GM12872 (cell line): ENCODE data around the gene SAMM50.

ENCODE experiments used
- CTCF ChIP-seq: IDR thresholded peaks from 3 replicates; pipeline ENCODE4 v1.5.1; 2011; ENCODE audit warnings: low read depth, mild to moderate bottlenecking, low read length, moderate library complexity; ENCODE audit not compliant: insufficient read depth

The SAMM50 gene

GRCh38 chr22:43948836-43949406 lies 6.3 kb upstream of the SAMM50 start:
- TF ChIP-seq CTCF = no peak

- no peak for TF ChIP-seq CTCF
Measured at GRCh38 chr22:43951391-43951790, 3.9 kb upstream of the SAMM50 start.

GRCh38 chr22:43951966-43952365 lies 3.3 kb upstream of the SAMM50 start:
- TF ChIP-seq CTCF = no peak

- no peak for TF ChIP-seq CTCF
Measured at GRCh38 chr22:43953988-43954785, 1.1 kb upstream of the SAMM50 start.

GRCh38 chr22:43955883-43956782 lies 891 bp downstream of the SAMM50 start:
- no peak for TF ChIP-seq CTCF

GRCh38 chr22:43956805-43957463 lies 1.7 kb downstream of the SAMM50 start:
- no peak for TF ChIP-seq CTCF

GRCh38 chr22:43957871-43958270 lies 2.6 kb downstream of the SAMM50 start:
- no peak for TF ChIP-seq CTCF
